Activated T-cell treated with anti-CD3 and anti-CD28 coated beads for 24 hours (primary cell): Measurements from ENCODE around the gene PKP1.

ENCODE experiments used
- DNase-seq: peaks from one replicate; pipeline ENCODE4 v3.0.0-alpha.2; 2020; ENCODE audit warnings: low read depth

PKP1 gene

GRCh38 chr1:201309416-201309815 is 26.1 kb downstream of the PKP1 start:
- DNase-seq = no peak

- DNase-seq = no peak
Observed at GRCh38 chr1:201310251-201310985, 27.1 kb downstream of the PKP1 start.

GRCh38 chr1:201310986-201311355 is 27.7 kb downstream of the PKP1 start:
- no peak for DNase-seq

- no peak for DNase-seq
Observed at GRCh38 chr1:201311356-201312011, 28.2 kb downstream of the PKP1 start.

GRCh38 chr1:201312298-201312697 is 29.0 kb downstream of the PKP1 start:
- DNase-seq = no peak

GRCh38 chr1:201313086-201313485 is 29.8 kb downstream of the PKP1 start:
- no peak for DNase-seq

- DNase-seq = no peak
Observed at GRCh38 chr1:201316556-201316955, 33.2 kb downstream of the PKP1 start.

- no peak for DNase-seq
Observed at GRCh38 chr1:201317551-201317950, 34.2 kb downstream of the PKP1 start.

- no peak for DNase-seq
Observed at GRCh38 chr1:201318504-201319340, 35.4 kb downstream of the PKP1 start.

GRCh38 chr1:201319631-201320030 is 36.3 kb downstream of the PKP1 start:
- no peak for DNase-seq

- DNase-seq = no peak
Observed at GRCh38 chr1:201320168-201320788, 37.0 kb downstream of the PKP1 start.

- DNase-seq = no peak
Observed at GRCh38 chr1:201321826-201322390, 38.6 kb downstream of the PKP1 start.

GRCh38 chr1:201322653-201323510 is 39.6 kb downstream of the PKP1 start:
- DNase-seq = no peak

- DNase-seq = no peak
Observed at GRCh38 chr1:201324306-201324705, 41.0 kb downstream of the PKP1 start.

GRCh38 chr1:201324821-201325677 is 41.7 kb downstream of the PKP1 start:
- no peak for DNase-seq

GRCh38 chr1:201325678-201326060 is 42.4 kb downstream of the PKP1 start:
- DNase-seq = no peak

- no peak for DNase-seq
Observed at GRCh38 chr1:201326710-201327109, 43.4 kb downstream of the PKP1 start.

- DNase-seq = no peak
Observed at GRCh38 chr1:201327687-201328240, 44.5 kb downstream of the PKP1 start.

- no peak for DNase-seq
Observed at GRCh38 chr1:201328576-201328975, 45.3 kb downstream of the PKP1 start.

- no peak for DNase-seq
Observed at GRCh38 chr1:201329286-201329685, 46.0 kb downstream of the PKP1 start.
